OCI-LY7 (cell line): ENCODE results near the gene ASS1. TPM values are rescaled to one million over a fixed set of nuclear protein-coding genes. Genes with fewer than 3 reads are reported as not detected.
A peak's percentile ranks its signal among the peaks of the same experiment; 100 is the strongest.

Source experiments
- BruUV-seq: library from RNA; stranded (reverse); fragments of 400-500 nt; replicated peaks from 2 replicates; lab custom pipeline; 2021; lab: Mats Ljungman, UMichigan
- CTCF ChIA-PET: fragments of 300-600 bp; sonication (Branson Sonifier 250); formaldehyde crosslinking; loops from one replicate; lab custom pipeline; 2022; ENCODE audit warnings: antibody characterized with exemption; ENCODE audit not compliant: unreplicated experiment; lab: Charles Lee
- POLR2A ChIA-PET: fragments of 300-600 bp; sonication (Branson Sonifier 250); formaldehyde crosslinking; loops from one replicate; lab custom pipeline; 2022; ENCODE audit warnings: antibody characterized with exemption; lab: Charles Lee
- DNase-seq: peaks from one replicate; pipeline ENCODE4 v3.0.0-alpha.2; 2015; ENCODE audit warnings: low spot score
- H2AFZ ChIP-seq: fragments of 200-600 bp; sonication (generic), shearing (Covaris generic); 2 replicates; pipeline ENCODE4 v1.6.1; 2014; ENCODE audit warnings: mild to moderate bottlenecking, antibody characterized with exemption, low read length, moderate library complexity
- H3K27ac ChIP-seq: fragments of 200-600 bp; sonication (generic); 2 replicates; pipeline ENCODE4 v1.5.1; 2014; ENCODE audit warnings: mixed run types, low read depth, mild to moderate bottlenecking, moderate library complexity, low read length, inconsistent platforms; ENCODE audit not compliant: poor library complexity, severe bottlenecking
- H3K36me3 ChIP-seq: fragments of 200-600 bp; sonication (generic); 2 replicates; pipeline ENCODE4 v1.6.1; 2014; ENCODE audit warnings: mild to moderate bottlenecking, antibody characterized with exemption, low read length, moderate library complexity, mixed read lengths; ENCODE audit not compliant: insufficient read depth
- H3K4me1 ChIP-seq: fragments of 200-600 bp; sonication (generic); 2 replicates; pipeline ENCODE4 v1.5.1; 2014; ENCODE audit warnings: mild to moderate bottlenecking, low read length; ENCODE audit not compliant: insufficient read depth, poor library complexity, severe bottlenecking
- H3K4me2 ChIP-seq: fragments of 200-600 bp; sonication (generic); 2 replicates; pipeline ENCODE4 v1.6.1; 2014; ENCODE audit warnings: mild to moderate bottlenecking, low read length
- H3K4me3 ChIP-seq: fragments of 200-600 bp; sonication (generic); 2 replicates; pipeline ENCODE4 v1.5.1; 2014; ENCODE audit warnings: mild to moderate bottlenecking, low read depth, low read length; ENCODE audit not compliant: poor library complexity, severe bottlenecking
- H3K79me2 ChIP-seq: fragments of 200-600 bp; sonication (generic); 2 replicates; pipeline ENCODE4 v1.6.1; 2016; ENCODE audit warnings: low read depth, mild to moderate bottlenecking, low read length, moderate library complexity, mixed read lengths; ENCODE audit not compliant: insufficient read depth
- H3K9me2 ChIP-seq: fragments of 200-600 bp; sonication (generic); 2 replicates; pipeline ENCODE4 v1.6.1; 2016; ENCODE audit warnings: mild to moderate bottlenecking, low read length, mixed read lengths; ENCODE audit not compliant: insufficient read depth
- H3K9me3 ChIP-seq: fragments of 200-600 bp; sonication (generic); 2 replicates; pipeline ENCODE4 v1.6.1; 2014; ENCODE audit warnings: mild to moderate bottlenecking, mixed run types, low read length, mixed read lengths
- H4K20me1 ChIP-seq: fragments of 200-600 bp; sonication (generic); 2 replicates; pipeline ENCODE4 v1.6.1; 2014; ENCODE audit warnings: mild to moderate bottlenecking, antibody characterized with exemption, low read length, moderate library complexity, mixed read lengths; ENCODE audit not compliant: insufficient read depth
- CTCF ChIP-seq: fragments of 200-600 bp; sonication (generic); conservative IDR thresholded peaks from 2 replicates; pipeline ENCODE4 v1.5.1; 2014; ENCODE audit warnings: mild to moderate bottlenecking, antibody characterized with exemption, low read length, moderate library complexity, mixed read lengths
- EZH2phosphoT487 ChIP-seq: fragments of 200-600 bp; sonication (generic); IDR thresholded peaks from 2 replicates; pipeline ENCODE4 v1.6.1; 2018; ENCODE audit warnings: low read depth, borderline replicate concordance, mild to moderate bottlenecking, mixed run types, antibody characterized with exemption, low read length, moderate library complexity, mixed read lengths
- intact Hi-C: fragments of 100-400 bp; cut with micrococcal nuclease; formaldehyde crosslinking; loops from one replicate; pipeline ENCODE4 v1.10.0; 2022; ENCODE audit not compliant: unreplicated experiment
- total RNA-seq, 2 experiments: library from RNA; depleted of rRNA in 1 of 2; stranded (reverse); fragments of >200 nt in 1 of 2; shearing (Covaris generic) in 1 of 2; gene quantifications; 2 replicates each; pipeline ENCODE4 v1.2.3, GENCODE V29; 2014 to 2022

The ASS1 gene
- total RNA-seq, 2 experiments from 2014 or later, result 0.70 to 16.3 TPM

- ChIA-PET CTCF (interaction anchor here (0.7 kb wide), 1 partner anchor 58 kb away, joined by 3 read pairs; no protein-coding TSS in a partner anchor), POLR2A (interaction anchor here (0.6 kb wide), 1 partner anchor 227 kb away, joined by 6 read pairs; no protein-coding TSS in a partner anchor)
- H3K79me2 ChIP-seq, result no peaks in the 10 kb centered on the region
- no peak overlapping the region for H3K4me2 ChIP-seq
- TF ChIP-seq EZH2phosphoT487 (no peak), CTCF (no peak)
- H4K20me1 ChIP-seq, result no peaks in the 10 kb centered on the region
- H3K9me2 ChIP-seq, result no peaks in the 10 kb centered on the region
- no peak overlapping the region for H3K27ac ChIP-seq
- no TSS peak for BruUV-seq
- no peak overlapping the region for H3K4me3 ChIP-seq
- H3K4me1 ChIP-seq, result no peaks in the 10 kb centered on the region
- no peak overlapping the region for H2AFZ ChIP-seq
- DNase-seq, result no peak
- H3K36me3 ChIP-seq, result no peaks in the 10 kb centered on the region
- H3K9me3 ChIP-seq, result no peaks in the 10 kb centered on the region
- intact Hi-C loops, result loop anchor here (5.0 kb wide), 1 partner anchor 402 kb away; no protein-coding TSS in a partner anchor
These were observed 15.3 kb downstream of the ASS1 start for GRCh38 chr9:130459941-130460669.

GRCh38 chr9:130461218-130461630 lies 16.5 kb downstream of the ASS1 start:
- no peaks in the 10 kb centered on the region for H3K36me3 ChIP-seq
- H3K4me2 ChIP-seq, result no peak overlapping the region
- no peaks in the 10 kb centered on the region for H3K4me1 ChIP-seq
- H3K79me2 ChIP-seq, result no peaks in the 10 kb centered on the region
- intact Hi-C loops, result loop anchor here (1.0 to 5.0 kb wide), 2 partner anchors 221 to 401 kb away; no protein-coding TSS in a partner anchor
- no peak for TF ChIP-seq EZH2phosphoT487
- TF ChIP-seq CTCF, result peak; percentile 79
- CTCF ChIA-PET, result interaction anchor here (0.6 to 0.7 kb wide), 2 partner anchors 22 to 57 kb away, joined by 3 to 4 read pairs; no protein-coding TSS in a partner anchor
- no peak overlapping the region for H3K4me3 ChIP-seq
- DNase-seq, result peak; percentile 66
- H3K9me2 ChIP-seq, result no peaks in the 10 kb centered on the region
- POLR2A ChIA-PET, result interaction anchor here (0.5 to 0.6 kb wide), 3 partner anchors 131 to 277 kb away, joined by 3 to 7 read pairs (median 3); no protein-coding TSS in a partner anchor
- no peaks in the 10 kb centered on the region for H3K9me3 ChIP-seq
- no peak overlapping the region for H3K27ac ChIP-seq
- no peaks in the 10 kb centered on the region for H4K20me1 ChIP-seq
- H2AFZ ChIP-seq, result no peak overlapping the region
- no TSS peak for BruUV-seq

GRCh38 chr9:130461731-130462130 lies 17.0 kb downstream of the ASS1 start:
- no TSS peak for BruUV-seq
- CTCF ChIA-PET, result no interaction called here
- POLR2A ChIA-PET, result no interaction called here

More at GRCh38 chr9:130461731-130462130, 17.0 kb downstream of the ASS1 start:
- no peak overlapping the region for H3K4me3 ChIP-seq
- no peaks in the 10 kb centered on the region for H3K9me2 ChIP-seq
- H3K36me3 ChIP-seq, result no peaks in the 10 kb centered on the region
- no peak overlapping the region for H3K4me2 ChIP-seq
- no peaks in the 10 kb centered on the region for H3K4me1 ChIP-seq
- no peaks in the 10 kb centered on the region for H3K79me2 ChIP-seq
- H4K20me1 ChIP-seq, result no peaks in the 10 kb centered on the region
- H2AFZ ChIP-seq, result no peak overlapping the region
- intact Hi-C loops, result loop anchor here (1.0 to 5.0 kb wide), 2 partner anchors 221 to 401 kb away; no protein-coding TSS in a partner anchor
- no peak overlapping the region for H3K27ac ChIP-seq
- DNase-seq, result no peak
- H3K9me3 ChIP-seq, result no peaks in the 10 kb centered on the region
- no peak for TF ChIP-seq CTCF
- no peak for TF ChIP-seq EZH2phosphoT487
